SU-DHL-6 (cell line): ENCODE measurements around the gene RAB36.

Experiments used
- H2AFZ ChIP-seq: fragments of 200-600 bp; sonication (generic); 2 replicates; pipeline ENCODE4 v1.6.1; 2014; ENCODE audit warnings: low read depth, mild to moderate bottlenecking, moderate library complexity, mixed read lengths, antibody characterized with exemption, low read length; ENCODE audit not compliant: severe bottlenecking
- H3F3A ChIP-seq: fragments of 200-600 bp; shearing (Covaris generic); 2 replicates; pipeline ENCODE4 v1.6.0; 2016; ENCODE audit warnings: antibody characterized with exemption, mild to moderate bottlenecking; ENCODE audit not compliant: insufficient read depth
- H3K27ac ChIP-seq: fragments of 200-600 bp; sonication (generic); 2 replicates; pipeline ENCODE4 v1.5.1; 2016; ENCODE audit warnings: low read depth, mild to moderate bottlenecking, low read length, moderate library complexity, mixed read lengths
- H3K27me3 ChIP-seq: fragments of 200-600 bp; sonication (generic), shearing (Covaris generic); 2 replicates; pipeline ENCODE4 v1.6.0; 2014; ENCODE audit warnings: mild to moderate bottlenecking, low read length
- H3K36me3 ChIP-seq: fragments of 200-600 bp; sonication (generic); 2 replicates; pipeline ENCODE4 v1.6.1; 2014; ENCODE audit warnings: mild to moderate bottlenecking, low read length, mixed read lengths
- H3K4me2 ChIP-seq: fragments of 300-600, 200-600 bp; shearing (Covaris generic), sonication (generic); 2 replicates; pipeline ENCODE4 v1.6.0; 2014; ENCODE audit warnings: low read length, low read depth, mild to moderate bottlenecking; ENCODE audit not compliant: poor library complexity, severe bottlenecking
- H3K4me3 ChIP-seq: fragments of 200-600 bp; sonication (generic); 2 replicates; pipeline ENCODE4 v1.5.1; 2014; ENCODE audit warnings: antibody characterized with exemption, low read length, mild to moderate bottlenecking, mixed read lengths; ENCODE audit not compliant: insufficient read depth, poor library complexity, severe bottlenecking
- H3K79me2 ChIP-seq: fragments of 200-600 bp; sonication (generic); 2 replicates; pipeline ENCODE4 v1.6.1; 2014; ENCODE audit warnings: mild to moderate bottlenecking, low read length, moderate library complexity; ENCODE audit not compliant: insufficient read depth
- H3K9ac ChIP-seq: fragments of 200-600 bp; sonication (generic); 2 replicates; pipeline ENCODE4 v1.7.0; 2014; ENCODE audit warnings: mild to moderate bottlenecking, low read length
- H3K9me2 ChIP-seq: fragments of 200-600 bp; sonication (generic); replicated peaks from 2 replicates; pipeline ENCODE4 v1.6.1; 2014; ENCODE audit warnings: low read length; ENCODE audit not compliant: insufficient read depth
- H3K9me3 ChIP-seq: fragments of 200-600 bp; sonication (generic); 2 replicates; pipeline ENCODE4 v1.6.1; 2014; ENCODE audit warnings: low read length, mixed read lengths; ENCODE audit not compliant: insufficient read depth
- H4K20me1 ChIP-seq: fragments of 200-600 bp; sonication (generic); 2 replicates; pipeline ENCODE4 v1.6.1; 2014; ENCODE audit warnings: low read depth, mild to moderate bottlenecking, antibody characterized with exemption, low read length, moderate library complexity, mixed read lengths
- CTCF ChIP-seq: fragments of 200-600 bp; sonication (generic); IDR thresholded peaks from one replicate; pipeline ENCODE4 v1.5.1; 2017; ENCODE audit warnings: antibody characterized with exemption, mild to moderate bottlenecking, low read length, moderate library complexity; ENCODE audit not compliant: insufficient read depth, poor library complexity, severe bottlenecking
- EZH2phosphoT487 ChIP-seq: fragments of 200-600 bp; sonication (generic), shearing (Covaris generic); conservative IDR thresholded peaks from 2 replicates; pipeline ENCODE4 v1.6.1; 2018; ENCODE audit warnings: mild to moderate bottlenecking, antibody characterized with exemption, low read length, moderate library complexity, mixed read lengths

Gene RAB36

GRCh38 chr22:23155143-23155542 is 9.9 kb downstream of the RAB36 start:
- H3K4me2 ChIP-seq, result no peak overlapping the region

GRCh38 chr22:23155831-23156230 is 10.6 kb downstream of the RAB36 start:
- H3K4me2 ChIP-seq, result no peak overlapping the region
- no peak overlapping the region for H2AFZ ChIP-seq
- no peaks in the 10 kb centered on the region for H4K20me1 ChIP-seq
- TF ChIP-seq EZH2phosphoT487 (no peak), CTCF (no peak)
- no peaks in the 10 kb centered on the region for H3F3A ChIP-seq
- H3K27ac ChIP-seq, result no peak overlapping the region
- no peak overlapping the region for H3K4me3 ChIP-seq
- H3K36me3 ChIP-seq, result no peaks in the 10 kb centered on the region
- no peaks in the 10 kb centered on the region for H3K9me3 ChIP-seq
- H3K9ac ChIP-seq, result no peak overlapping the region
- H3K9me2 ChIP-seq, result no peaks in the 10 kb centered on the region
- no peaks in the 10 kb centered on the region for H3K79me2 ChIP-seq
- no peaks in the 10 kb centered on the region for H3K27me3 ChIP-seq

More at GRCh38 chr22:23155143-23155542, 9.9 kb downstream of the RAB36 start:
- Histone ChIP-seq H3K79me2 (no peaks in the 10 kb centered on the region), H3K9ac (no peak overlapping the region), H3K4me3 (no peak overlapping the region), H4K20me1 (no peaks in the 10 kb centered on the region), H2AFZ (no peak overlapping the region), H3K9me2 (no peaks in the 10 kb centered on the region), H3K9me3 (no peaks in the 10 kb centered on the region), H3K36me3 (no peaks in the 10 kb centered on the region), H3K27me3 (no peaks in the 10 kb centered on the region), H3F3A (no peaks in the 10 kb centered on the region), H3K27ac (no peak overlapping the region)
- TF ChIP-seq CTCF (no peak), EZH2phosphoT487 (no peak)

GRCh38 chr22:23156286-23156685 is 11.0 kb downstream of the RAB36 start:
- H3K79me2 ChIP-seq, result no peaks in the 10 kb centered on the region
- H3K9me3 ChIP-seq, result no peaks in the 10 kb centered on the region
- no peak overlapping the region for H3K9ac ChIP-seq
- H3K4me2 ChIP-seq, result no peak overlapping the region
- H2AFZ ChIP-seq, result no peak overlapping the region
- H3K36me3 ChIP-seq, result no peaks in the 10 kb centered on the region
- no peaks in the 10 kb centered on the region for H3K9me2 ChIP-seq
- H3F3A ChIP-seq, result no peaks in the 10 kb centered on the region
- TF ChIP-seq CTCF (no peak), EZH2phosphoT487 (no peak)
- H3K27me3 ChIP-seq, result no peaks in the 10 kb centered on the region
- H3K4me3 ChIP-seq, result no peak overlapping the region
- H4K20me1 ChIP-seq, result no peaks in the 10 kb centered on the region
- no peak overlapping the region for H3K27ac ChIP-seq
